Stimulated activated CD4-positive, alpha-beta T cell treated with anti-CD3 and anti-CD28 coated beads, Interleukin-2, amount 100 ng/mL, for 24 hours (primary cell): ENCODE measurements around the gene DDX51.

Experiments
- DNase-seq, 2 donors: peaks; one replicate each; pipeline ENCODE4 v3.0.0-alpha.2; 2020

Gene DDX51

DNA sequence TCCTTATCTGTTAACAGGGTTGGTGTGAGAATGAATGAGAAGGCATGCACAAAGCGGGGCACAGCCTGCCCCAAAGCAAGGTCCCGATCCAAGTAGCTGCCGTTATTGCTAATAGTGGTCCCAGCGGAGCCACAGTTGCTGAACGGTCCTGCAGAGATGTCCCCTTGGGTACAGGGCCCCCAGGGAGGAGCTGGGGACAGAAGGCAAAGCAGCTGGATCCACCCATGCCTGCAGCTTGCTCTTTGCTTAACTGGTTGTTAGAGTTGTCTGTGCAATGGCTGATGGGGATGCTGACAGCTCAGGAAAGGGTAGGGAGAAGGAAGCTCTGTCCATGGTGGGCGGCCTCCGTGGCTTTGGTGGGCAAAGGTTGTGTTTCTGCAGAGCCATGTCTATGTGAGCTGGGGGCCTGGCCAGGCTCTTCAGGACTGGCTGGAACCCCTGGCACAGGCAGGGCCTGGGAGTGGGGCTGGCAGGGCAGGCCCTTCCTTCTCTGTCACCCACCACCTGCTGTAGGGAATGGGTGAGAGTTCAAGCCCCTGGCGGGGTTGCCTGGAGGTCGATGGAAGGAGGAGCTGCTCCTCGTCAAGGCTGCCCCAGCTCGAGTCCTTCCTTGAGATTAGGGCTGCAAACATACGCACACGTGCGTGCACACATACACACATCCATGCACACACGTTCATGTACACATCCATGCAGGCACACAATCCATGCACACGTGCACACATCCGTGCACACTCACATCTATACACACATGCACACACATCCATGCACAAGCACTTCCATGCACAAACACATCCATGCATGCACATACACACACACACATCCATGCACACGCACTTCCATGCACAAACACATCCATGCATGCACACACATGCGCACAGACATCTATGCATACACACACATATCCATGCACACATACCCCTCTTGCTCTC, 35.6 kb upstream of the DDX51 start:
- no peak for DNase-seq

DNA sequence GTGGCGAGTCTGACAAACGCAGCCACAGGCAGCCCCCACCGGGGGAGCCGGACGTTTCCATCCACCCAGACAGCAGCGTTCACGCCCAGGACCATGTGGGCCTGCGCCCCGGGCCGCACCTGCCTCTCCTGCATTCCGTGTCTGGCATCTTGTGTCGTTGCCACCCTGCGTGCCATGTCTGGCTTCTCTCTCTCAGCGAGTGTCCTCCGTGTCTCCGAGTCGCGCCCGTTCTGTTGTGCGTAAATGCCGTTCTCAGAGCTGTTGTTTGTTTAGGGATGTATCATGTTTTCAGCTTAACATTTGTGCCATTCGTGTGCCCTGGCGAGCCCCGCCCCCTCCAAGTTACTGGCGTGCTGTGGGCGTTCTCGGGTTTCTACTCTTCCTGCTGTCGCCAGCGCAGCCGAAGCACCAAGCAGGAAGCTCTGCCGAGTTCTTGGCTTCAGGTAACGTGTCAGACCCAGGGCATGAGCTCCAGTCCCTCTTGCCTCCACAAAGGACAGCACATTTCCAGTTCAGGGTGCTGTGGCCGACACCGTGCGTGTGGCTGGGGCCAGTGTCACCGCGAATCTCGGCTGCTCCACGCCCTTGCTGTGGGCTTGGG, 34.8 kb upstream of the DDX51 start:
- peak; percentile 53 to 54 for DNase-seq

DNA sequence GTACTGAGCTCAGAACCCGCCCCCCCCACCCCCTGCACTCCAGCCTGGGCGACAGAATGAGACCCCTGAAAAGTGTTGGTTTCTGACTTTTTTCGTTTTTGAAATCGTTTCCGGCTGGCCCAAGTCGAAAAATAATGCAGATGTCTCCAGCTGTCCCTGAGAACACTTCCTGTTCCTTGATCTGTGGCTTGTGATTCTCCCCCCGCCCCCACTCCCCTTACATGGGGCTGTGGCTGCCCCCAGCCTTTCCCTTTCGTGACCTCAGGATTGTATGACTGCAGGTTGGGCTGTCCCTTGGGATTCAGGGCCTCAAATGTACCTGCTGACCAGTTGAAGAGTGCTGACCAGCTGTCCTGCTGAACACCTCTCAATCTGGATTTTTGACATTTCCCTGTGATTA, 34.2 kb upstream of the DDX51 start:
- DNase-seq, result no peak

DNA sequence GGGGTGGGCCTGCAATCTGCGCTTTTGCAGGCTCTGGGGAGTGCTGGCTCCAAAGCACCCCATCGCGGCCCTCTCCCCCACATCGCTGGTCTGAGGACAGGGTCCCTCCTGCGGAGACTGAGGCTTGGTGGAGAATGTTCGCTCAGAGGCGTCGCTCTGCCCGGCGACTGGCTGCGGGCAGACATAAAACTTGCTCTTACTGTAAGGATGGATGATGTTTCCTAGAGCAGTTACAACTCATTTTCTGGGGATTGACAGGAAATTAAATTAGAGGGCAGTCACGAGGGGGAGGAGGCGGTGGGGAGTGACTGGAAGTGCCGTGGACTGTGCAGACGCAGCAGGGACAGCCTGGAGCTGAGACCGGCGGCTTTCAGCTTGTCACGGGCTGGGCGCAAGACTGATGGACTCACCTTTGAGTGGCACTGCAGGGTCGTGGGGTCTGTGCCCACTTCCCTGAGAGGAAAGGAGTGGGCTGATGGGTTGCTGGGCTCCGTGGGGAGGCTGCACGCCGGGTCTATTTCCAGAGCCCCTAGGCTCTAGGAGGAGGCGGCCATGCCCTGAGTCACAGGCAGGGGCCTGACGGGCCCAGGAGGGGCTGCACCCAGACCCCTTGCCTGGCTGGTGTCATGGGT, 32.9 kb upstream of the DDX51 start:
- no peak for DNase-seq

DNA sequence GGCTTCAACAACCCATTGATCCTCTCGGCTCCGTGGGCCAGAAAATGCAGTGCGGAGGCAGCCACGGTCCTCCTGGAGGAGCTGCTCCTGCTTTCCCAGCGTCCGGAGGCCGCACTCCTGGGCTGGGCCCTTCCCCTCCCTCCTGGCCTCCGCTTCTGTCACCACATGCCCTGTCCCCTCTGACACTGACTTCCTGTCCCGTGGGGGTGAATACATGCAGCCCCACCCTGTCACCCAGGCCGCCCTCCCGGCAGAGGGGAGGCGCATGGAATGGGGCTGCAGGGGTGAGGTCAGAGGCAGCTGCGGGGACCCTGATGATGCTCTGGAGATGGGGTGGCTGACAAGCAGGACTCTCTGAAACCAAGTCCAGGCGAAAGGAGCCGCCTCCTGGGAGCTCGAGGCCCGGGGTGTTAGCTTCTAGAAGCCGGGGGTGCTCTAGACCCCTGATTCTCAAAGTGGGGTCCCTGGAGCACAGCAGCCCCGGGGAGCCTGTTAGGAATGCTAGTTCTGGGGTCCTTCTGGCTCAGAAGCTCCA, 32.3 kb upstream of the DDX51 start:
- DNase-seq, result no peak

DNA sequence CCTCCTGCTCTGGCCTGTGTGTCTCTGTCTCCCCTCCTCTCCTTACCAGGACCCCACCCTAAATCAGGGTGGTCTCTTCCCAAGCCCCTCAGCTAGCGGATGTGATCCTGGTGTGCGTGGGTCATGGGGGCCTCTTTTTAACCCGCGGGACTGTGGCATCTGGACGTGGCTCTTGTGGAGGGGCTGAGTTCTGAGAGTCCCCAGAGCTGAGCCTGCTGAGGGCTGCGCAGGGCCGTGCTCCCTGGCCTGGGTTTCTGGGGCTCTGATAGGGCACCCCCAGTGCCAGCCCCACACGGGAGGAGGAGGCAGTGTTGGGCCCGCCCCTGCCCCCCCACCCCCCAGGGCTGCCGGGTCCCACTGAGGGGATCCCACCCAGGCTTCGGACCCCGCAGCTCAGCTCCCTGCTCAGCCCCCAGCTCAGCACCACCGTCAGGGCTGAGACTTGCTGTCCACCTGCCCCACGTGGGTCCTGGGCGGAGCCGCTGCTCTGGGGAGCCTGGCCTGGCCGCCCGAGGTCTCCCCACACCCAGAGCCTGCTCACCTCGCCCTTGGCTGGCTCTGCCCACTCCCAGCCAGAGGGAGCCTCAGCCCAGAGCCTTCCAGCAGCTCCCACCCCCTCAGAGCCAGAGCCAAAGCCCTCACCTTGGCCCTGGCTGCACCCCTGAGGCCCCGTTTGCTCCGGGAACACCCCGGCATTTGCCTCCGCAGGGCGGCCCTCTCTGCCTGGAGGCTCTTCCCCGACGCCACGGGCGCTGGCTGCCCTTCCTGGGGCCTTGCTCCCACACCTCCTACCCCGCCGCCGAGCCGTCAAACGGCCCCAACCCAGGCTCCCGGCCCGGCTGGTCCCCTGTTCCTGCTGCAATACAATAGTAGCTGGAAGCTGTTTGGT, 31.6 kb upstream of the DDX51 start:
- DNase-seq, result no peak

DNA sequence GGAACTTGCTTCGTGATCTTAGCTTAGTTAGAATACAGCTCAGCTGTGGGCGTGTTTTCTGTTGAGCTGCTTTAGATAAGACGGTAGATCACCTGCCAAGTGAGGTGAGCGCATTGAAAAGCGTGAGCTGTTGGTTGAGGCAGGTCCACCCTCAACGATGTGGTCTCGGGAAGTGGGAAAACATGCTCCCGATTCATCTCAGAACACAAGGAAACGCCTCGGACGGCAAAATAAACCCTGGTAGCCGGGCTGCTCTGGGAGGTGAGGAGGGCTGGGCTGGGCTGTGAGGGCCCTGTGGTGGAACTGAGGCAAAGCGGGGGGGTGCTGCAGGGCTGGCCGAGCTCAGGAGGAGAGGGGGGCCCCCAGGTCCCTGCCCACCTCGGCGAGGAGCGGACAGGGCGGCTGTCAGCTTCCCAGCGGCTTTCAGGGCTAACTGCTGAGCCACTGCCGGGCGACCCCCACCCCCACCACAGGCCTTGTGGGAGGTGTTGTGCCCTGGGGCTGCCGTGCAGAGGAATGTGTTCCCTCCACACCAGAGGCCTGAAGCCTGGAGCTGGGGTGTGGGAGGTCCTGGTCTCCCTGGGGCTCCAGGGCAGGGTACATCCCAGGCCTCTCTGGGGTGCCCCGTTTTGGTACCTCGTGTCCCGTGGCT, 30.8 kb upstream of the DDX51 start:
- DNase-seq, result no peak

DNA sequence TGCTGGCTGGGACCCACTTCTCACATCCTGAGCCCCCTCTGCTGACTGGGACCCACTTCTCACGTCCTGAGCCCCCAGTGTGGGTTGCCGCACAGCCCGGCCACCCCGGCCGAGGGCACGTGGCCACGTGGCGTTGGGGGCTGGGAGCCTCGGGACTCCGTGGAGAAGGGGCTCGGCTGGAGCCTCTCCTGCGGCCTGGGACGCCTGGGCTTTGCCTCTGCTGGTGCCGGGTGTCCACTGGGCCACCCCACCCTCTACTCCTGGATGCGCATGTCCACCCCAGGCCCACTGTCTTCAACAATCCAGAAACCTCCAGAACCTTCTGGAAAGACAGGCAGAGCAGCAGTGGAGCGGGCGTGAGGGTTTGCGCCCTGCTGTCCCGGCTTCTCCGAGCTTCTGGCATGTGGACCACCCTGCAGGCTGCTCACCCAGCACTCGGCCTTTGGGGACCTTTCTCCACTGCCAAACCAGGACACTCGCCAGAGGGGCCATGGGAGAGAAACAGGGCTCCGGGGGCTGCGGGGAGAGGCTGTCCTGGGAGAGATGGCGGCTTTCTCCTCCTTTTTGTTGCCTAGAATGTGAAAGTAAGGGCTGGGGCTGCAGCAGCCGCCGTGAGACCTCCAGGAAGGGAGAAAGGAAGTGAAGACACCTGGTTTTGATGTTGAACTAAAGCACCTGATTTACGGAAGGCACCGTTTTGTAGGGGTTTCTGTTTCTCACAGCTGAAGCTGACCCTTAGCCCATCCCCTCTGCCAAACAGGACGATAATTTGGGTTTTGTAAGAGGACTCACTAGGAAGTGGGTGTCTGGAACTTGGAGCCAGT, 30.1 kb upstream of the DDX51 start:
- no peak for DNase-seq

DNA sequence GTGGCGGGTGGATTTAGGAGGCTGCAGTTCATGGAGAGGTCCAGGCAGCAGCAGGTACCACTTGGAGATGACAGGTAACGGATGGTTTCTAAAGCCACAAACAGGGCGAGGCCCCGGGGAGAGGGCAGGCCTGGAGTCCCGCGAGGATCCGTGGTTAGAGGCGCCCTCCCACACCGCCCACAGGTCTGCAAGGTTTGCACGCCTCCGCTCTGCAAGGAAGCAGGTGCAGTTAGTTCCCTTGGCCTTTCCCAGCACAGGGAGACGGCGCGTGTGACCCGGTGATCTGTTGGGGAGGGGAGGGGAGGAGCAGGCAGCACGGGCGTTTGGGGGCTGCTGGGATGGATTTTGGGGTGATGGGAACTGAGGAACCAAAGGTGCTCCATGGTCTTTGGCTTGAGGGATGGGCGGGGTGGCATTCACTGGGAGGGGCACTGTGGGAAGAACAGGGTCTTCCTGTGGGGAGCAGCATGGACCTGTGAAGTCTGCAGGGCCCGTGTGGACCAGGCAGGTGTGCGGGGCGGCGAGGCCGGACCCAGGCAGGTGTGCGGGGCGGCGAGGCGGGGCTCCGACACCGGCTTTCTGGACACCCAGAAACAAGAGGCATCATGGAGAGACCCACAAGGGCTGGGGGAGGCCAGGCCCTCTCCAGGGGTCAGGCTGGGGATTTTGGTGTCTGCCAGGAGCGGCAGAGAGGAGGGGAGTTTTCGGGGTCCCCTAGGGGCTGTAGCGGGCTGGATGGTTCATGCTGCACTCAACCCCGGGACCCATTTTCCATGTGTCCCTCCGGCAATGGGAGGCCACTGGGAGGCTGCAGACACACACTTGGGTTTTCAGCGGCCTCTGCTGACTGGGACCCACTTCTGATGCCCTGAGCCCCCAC, 29.3 kb upstream of the DDX51 start:
- no peak for DNase-seq

DNA sequence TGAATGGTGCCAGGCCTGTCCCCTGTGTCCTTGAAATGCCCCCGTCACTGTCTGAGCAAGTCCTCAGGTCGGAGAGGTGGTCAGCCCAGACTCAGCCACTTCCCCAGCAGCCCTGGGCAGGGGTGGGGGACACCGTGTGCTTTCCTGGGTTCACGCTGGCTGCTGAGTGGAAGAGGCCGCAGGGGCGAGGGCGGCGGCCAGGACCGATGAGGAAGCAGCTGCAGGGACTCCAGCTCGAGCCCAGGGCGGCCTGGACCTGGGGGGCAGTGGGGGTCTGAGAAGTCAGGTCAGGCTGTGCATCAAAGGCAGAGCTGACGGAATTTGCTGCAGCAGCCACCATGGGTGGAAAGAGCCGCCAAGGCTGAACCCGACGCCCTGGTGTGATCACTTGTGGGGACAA, 28.5 kb upstream of the DDX51 start:
- no peak for DNase-seq

DNA sequence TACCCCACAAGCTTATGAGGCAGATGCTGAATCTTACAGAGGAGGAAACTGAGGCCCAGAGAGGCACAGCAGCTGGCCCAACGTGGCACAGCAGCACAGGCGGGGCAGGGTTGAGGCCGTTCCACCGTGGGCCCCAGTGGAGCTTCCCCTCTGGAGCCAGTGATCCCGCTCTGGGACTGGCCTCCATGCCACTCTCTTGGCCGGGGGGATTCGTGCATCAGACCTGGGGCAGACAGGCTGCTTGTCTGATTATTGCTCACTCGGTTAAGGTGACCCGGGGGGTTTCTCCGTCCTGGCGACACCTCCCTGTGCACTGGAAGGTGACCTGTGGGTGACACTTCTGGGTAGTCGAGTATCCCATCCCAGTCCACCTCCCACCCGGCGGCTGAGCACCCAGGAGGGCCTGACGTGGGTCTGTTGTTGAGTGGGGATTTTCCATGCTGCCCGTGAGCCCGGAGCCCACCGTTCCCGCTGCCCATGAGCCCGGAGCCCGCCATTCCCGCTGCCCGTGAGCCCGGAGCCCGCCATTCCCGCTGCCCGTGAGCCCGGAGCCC, 27.9 kb upstream of the DDX51 start:
- DNase-seq, result no peak

DNA sequence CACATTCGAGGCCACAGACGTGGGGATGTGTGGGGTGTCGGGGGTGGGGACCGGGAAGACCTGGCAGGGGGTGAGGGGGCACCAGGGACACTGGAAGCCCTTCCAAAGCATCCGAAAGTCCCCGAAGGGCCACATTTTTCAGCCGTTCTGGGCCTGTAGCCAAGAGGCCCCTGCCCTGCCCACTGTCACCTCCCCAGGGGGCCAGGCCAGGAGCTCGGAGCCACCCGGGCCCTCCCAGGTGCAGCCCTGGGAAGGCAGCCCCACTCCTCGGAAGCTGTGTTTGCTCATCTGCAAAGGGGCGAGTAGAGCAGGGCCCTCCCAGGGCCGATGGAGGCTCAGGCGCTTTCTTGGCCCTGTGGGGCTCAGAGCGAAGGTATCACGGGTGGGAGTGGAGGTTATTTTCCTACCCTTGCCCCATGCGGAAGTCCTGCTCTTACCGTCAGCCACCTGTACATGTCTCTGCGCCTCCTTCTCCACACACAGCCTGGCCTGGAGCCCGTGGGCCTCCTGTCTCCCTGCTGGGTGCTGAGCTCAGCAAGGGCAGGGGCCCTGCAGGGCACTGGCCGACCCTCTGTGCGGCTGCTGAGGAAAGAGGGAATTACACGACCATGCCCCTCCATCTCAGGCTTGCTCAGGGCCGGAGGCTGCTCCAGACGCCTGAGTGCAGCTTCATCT, 27.3 kb upstream of the DDX51 start:
- no peak for DNase-seq

DNA sequence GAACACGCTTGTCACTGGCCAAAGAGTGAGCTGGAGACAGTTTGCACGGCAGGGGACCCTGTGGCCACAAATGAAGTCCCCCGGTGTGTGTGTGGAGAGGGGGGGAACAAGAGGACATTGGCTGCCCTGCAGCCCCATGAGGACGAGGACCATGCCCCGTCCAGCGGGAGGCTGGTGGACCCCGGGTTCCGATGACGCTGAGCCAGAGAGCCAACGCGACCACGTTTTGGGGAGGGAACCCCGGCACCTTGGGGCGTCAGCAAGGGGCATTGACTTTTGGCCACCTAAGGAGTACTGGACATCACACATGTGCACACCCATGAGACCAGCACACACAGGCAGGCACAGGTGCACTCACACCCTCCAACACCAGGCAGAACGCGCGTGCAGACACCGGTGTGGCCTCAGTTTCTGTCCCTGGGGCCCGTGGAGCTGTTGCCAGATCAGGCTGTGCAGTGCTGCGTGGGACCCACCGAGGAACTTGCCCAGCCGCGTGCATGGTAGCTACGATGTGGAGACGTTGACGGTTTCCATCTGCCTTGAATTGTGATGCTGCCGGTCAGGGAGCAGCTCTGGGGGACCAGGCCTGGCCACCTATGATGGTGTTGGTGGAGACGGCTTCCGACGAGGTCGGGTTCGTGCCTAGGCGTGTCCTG, 26.6 kb upstream of the DDX51 start:
- DNase-seq, result no peak

DNA sequence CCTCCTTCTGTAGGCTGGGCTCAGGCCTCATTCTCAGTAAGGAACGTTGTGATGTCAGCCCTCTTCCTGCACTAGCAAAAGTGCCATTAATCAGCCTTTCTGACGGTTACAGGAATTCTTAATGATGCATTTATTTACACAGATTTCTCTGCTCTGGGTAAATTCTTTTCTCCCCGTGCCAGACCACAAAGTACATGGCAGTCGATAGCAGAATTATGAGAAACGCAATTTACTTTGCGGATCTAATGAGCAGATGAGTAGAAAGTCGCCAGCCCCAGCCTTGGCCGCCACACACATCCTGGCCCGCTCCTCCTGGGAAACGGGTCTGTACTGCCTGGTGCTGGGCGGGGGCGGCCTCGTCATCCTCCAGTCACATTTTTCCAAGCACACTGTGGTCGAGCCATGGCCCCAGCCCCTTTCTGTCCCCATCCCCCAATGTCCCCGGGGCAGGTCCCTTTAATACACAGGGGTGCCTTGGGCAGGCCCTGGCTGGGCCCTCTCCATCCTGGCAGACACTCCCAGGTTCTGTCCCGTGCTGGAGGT, 26.0 kb upstream of the DDX51 start:
- DNase-seq, result no peak

DNA sequence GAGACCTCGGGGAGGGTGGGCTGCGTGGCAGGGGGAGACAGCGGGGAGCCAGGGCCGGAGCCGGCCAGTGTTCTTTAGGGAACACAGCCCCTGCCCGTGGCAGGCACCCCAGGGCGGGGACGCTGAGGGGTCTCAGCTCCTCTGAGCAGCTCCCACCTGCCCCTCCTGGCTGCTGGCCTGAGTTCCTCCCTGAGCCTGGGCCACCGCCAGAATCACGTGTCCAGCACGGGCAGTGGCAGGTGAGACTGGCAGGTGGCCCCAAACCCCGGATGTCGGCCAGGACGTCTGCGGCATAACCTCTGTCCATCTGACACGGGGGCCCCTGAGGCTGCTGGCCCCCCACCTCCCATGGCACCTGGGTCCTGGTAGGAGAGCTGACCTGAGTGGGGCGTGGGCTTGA, 25.3 kb upstream of the DDX51 start:
- DNase-seq, result no peak

DNA sequence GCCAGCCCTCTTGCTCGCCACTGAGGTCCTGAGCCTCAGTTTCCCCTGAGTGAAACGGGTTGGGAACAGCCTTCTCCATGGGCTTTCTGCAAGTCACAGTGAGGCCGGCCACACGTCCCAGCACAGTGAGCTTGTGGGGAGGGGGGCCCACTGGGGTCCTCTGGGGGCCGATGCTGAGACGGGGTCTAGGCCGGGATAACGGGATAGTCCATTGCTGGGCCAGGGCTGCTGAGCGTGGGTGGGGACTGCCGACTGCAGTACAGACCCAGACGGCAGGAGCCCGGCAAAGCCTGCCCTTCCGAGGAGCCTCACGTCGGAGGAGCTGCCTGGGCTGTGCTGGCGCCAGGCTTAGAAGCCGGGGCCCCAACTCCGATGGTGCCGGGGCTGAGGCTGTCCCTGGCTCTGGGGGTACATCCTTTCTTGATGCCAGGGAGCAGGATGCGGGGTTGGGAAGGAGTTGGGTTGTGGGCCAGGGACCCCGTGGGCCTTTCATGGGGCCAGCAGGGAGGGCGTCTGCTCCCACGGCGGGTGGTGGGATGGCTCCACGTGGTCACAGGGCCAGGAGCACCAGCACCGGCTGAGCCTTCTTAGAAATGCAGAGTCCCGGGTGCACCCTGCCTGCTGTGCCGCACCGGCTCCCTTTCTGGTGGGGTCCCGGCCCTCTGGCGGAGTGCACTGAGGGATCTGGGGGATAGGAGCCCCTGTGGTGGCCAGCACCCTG, 24.4 kb upstream of the DDX51 start:
- no peak for DNase-seq

DNA sequence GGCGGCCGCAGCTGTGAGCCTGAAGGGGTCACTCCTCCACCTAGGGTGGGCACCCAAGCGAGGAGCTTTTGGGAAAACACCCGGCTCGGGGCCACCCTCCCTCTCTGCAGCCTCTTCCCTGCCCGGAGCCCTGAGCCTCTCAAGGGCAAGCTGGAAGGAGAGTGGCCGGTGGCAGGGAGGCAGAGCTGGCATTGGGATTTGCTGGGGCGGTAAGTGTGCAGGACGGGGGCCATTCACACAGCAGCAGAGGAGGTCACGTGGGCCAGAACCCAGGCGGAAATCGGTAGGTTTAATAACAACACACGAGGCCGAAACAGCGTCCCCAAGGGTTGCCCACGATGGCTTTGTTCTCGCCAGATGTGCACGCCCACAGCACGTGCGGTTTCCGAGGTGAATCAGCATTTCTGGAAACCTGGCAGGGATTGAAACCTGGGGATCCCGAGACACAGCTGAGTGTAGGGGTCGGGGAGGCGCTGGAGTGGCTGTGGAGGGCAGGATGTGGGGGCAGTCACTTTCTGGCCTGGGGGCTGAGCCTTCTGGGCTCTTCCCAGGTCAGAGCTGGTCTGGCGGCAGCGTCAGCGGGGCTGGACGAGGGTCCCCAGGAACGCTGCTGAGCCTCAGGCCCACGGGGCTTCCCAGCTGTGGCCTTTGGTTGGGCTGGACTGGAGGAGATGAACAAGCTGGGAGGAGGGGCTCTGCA, 23.6 kb upstream of the DDX51 start:
- peak in 1 of 2 donors; percentile 53 for DNase-seq
